ENCODE results near the gene MPZL2. TPM values are rescaled to one million over a fixed set of nuclear protein-coding genes. Genes with fewer than 3 reads are reported as not detected.

MPZL2 gene
- polyA plus RNA-seq (2013): 6.3 TPM

DNA sequence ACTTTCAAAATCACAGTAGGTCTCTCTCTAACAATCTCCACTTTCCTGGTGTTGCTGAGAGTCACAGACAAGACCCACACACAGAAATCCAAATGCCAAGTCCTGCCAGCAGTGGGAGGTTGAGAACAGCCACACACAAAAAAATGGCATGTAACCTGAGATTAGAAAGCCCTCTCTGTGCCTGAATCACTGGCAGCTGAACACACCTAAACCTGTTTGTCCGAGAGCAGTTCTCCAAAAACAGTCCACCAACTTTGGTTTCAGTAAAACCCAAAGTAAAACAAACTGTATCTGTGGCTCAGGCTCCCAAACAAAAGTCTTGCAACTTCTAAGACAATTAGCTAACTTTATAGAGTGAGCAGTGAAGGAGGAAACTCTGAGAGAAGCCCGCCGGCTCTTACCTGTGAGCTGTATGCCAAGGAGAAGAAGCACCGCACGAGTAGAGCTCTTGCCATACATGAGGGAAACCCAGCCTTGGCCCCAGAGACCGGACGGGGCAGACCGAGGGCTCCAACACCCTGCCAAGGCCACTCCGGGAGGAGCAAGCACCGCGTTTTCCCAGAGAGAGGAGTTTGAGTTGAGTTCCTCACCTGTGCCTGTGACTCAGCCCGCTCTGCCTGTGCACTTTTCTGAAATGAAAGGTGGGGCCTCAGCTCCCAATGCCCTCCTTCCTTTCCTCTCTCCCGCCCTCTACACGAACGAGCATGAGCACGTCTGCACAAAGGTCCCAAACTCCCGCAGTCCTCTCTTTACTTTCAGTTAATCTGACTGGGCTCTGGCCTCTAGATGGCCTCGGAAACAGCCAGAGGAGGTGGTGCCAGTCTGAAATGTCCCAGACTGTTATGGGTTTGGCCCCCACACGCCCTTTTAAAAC is at the start of gene MPZL2:
TSS of gene MPZL2 (minus strand) at position 603 of the 874 bp plus-strand sequence. CDS start at position 459, 144 bp downstream.
- peak in 2 of 3 donors; percentile 19 to 31 for DNase-seq
- Histone ChIP-seq H3K4me1 (ENCODE audit: control extremely low read depth in 1 of 4, control insufficient read depth in 4 of 4, insufficient read depth in 4 of 4, low read length in 3 of 4) (peaks cover 5 to 24% (median 16%) of the 10 kb centered on the region in 4 experiments), H3K4me3 (ENCODE audit: control insufficient read depth in 1 of 7, extremely low read depth in 1 of 7, insufficient read depth in 4 of 7, low read depth in 2 of 7, low read length in 6 of 7) (peak within 1 kb of the TSS; percentile 3 to 81 (median 65)), H3K27me3 (replicated peaks in 2 of 5; ENCODE audit: control insufficient read depth in 4 of 5, insufficient read depth in 5 of 5, low read length in 4 of 5) (no peaks in the 10 kb centered on the region), H3K27ac (ENCODE audit: insufficient read depth in 1 of 2, low read depth in 1 of 2, low read length in 2 of 2, poor library complexity in 1 of 2, severe bottlenecking in 2 of 2) (no peak within 1 kb of the TSS), H3K36me3 (ENCODE audit: control insufficient read depth in 4 of 4, insufficient read depth in 4 of 4, low read length in 3 of 4) (no peaks in the 10 kb centered on the region), H3K9me3 (ENCODE audit: control extremely low read depth in 1 of 5, control insufficient read depth in 4 of 5, insufficient read depth in 2 of 5, low read depth in 1 of 5, low read length in 4 of 5) (peaks cover 0 to 2% (median 0%) of the 10 kb centered on the region in 5 experiments)
- POLR2A ChIA-PET: interaction anchor here (0.6 to 0.7 kb wide), 2 partner anchors 45 to 774 kb away, joined by 3 read pairs; no protein-coding TSS in a partner anchor
- CTCF ChIA-PET: interaction anchor here (0.7 to 3.5 kb wide), 11 partner anchors 10 to 65 kb away, joined by 3 to 21 read pairs (median 4); partner anchors contain the start of gene MPZL3
- 2% methylated on average over 15 of the region's 19 CpGs for WGBS (ENCODE audit: insufficient coverage)

DNA sequence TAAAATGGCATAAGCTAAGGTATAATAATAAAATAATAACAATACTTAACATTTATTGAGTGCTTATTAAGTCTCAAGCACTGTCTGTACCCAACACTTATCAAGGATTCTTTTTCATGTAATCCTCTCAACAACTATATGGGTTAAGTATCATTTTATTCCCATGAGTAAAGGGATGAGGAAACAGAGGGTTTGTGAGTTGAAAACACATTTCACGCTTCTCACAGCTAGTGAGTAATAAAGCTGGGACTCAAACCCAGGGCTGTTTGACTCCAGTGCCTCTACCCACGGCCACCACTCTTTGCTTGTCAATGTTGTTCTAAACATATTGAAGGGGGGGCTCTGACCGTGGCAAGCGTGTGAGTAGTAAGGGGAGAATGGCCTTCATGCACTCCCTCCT is 49.1 kb upstream of the MPZL2 start:
- POLR2A ChIA-PET: no interaction called here
- CTCF ChIA-PET: interaction anchor here (0.7 to 1.4 kb wide), 3 partner anchors 40 to 187 kb away, joined by 3 read pairs; no protein-coding TSS in a partner anchor

DNA sequence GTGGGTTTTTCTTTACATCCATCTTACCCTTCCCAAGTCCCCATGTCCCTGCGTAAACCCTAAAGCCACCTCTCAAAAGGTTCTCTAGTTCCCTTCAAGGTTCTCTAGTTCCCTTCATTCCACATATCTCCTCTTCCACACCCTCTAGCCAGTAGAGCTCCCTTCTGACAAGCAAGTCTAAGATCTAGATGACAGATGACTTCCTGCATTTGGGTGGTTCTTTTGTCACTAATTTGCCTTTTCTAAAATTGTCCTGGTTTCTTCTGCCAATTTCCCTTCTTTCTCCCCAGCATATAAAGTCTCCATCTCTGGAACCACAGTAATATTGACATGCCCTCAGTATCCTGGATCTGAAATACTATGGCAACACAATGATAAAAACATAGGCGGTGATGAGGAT is 48.2 kb upstream of the MPZL2 start:
- no peaks in the 10 kb centered on the region for H3K36me3 ChIP-seq (ENCODE audit: control insufficient read depth in 4 of 4, insufficient read depth in 4 of 4, low read length in 3 of 4)
- no peaks in the 10 kb centered on the region for H3K27me3 ChIP-seq (replicated peaks in 2 of 5; ENCODE audit: control insufficient read depth in 4 of 5, insufficient read depth in 5 of 5, low read length in 4 of 5)
- no peak for DNase-seq
- ChIA-PET POLR2A (no interaction called here), CTCF (interaction anchor here (0.6 to 1.2 kb wide), 3 partner anchors 35 to 1318 kb away, joined by 3 to 4 read pairs (median 3); no protein-coding TSS in a partner anchor)
- no peaks in the 10 kb centered on the region for H3K9me3 ChIP-seq (ENCODE audit: control extremely low read depth in 1 of 5, control insufficient read depth in 4 of 5, insufficient read depth in 2 of 5, low read depth in 1 of 5, low read length in 4 of 5)
- 100% methylated on average over 2 of the region's 2 CpGs for whole genome bisulfite sequencing (ENCODE audit: insufficient coverage)
- peaks cover 5 to 61% (median 27%) of the 10 kb centered on the region in 4 experiments for H3K4me1 ChIP-seq (ENCODE audit: control extremely low read depth in 1 of 4, control insufficient read depth in 4 of 4, insufficient read depth in 4 of 4, low read length in 3 of 4)
- H3K4me3 ChIP-seq (ENCODE audit: control insufficient read depth in 1 of 7, extremely low read depth in 1 of 7, insufficient read depth in 4 of 7, low read depth in 2 of 7, low read length in 6 of 7): no peak overlapping the region
- H3K27ac ChIP-seq (ENCODE audit: insufficient read depth in 1 of 2, low read depth in 1 of 2, low read length in 2 of 2, poor library complexity in 1 of 2, severe bottlenecking in 2 of 2): no peak overlapping the region

More for the DNA sequence above, 49.1 kb upstream of the MPZL2 start:
- WGBS (ENCODE audit: insufficient coverage): 90% methylated on average over 1 of the region's 4 CpGs
- Histone ChIP-seq H3K36me3 (ENCODE audit: control insufficient read depth in 4 of 4, insufficient read depth in 4 of 4, low read length in 3 of 4) (no peaks in the 10 kb centered on the region), H3K4me1 (ENCODE audit: control extremely low read depth in 1 of 4, control insufficient read depth in 4 of 4, insufficient read depth in 4 of 4, low read length in 3 of 4) (peaks cover 7 to 66% (median 31%) of the 10 kb centered on the region in 4 experiments), H3K27ac (ENCODE audit: insufficient read depth in 1 of 2, low read depth in 1 of 2, low read length in 2 of 2, poor library complexity in 1 of 2, severe bottlenecking in 2 of 2) (no peak overlapping the region), H3K9me3 (ENCODE audit: control extremely low read depth in 1 of 5, control insufficient read depth in 4 of 5, insufficient read depth in 2 of 5, low read depth in 1 of 5, low read length in 4 of 5) (no peaks in the 10 kb centered on the region), H3K4me3 (ENCODE audit: control insufficient read depth in 1 of 7, extremely low read depth in 1 of 7, insufficient read depth in 4 of 7, low read depth in 2 of 7, low read length in 6 of 7) (no peak overlapping the region), H3K27me3 (replicated peaks in 2 of 5; ENCODE audit: control insufficient read depth in 4 of 5, insufficient read depth in 5 of 5, low read length in 4 of 5) (no peaks in the 10 kb centered on the region)
- DNase-seq: no peak

DNA sequence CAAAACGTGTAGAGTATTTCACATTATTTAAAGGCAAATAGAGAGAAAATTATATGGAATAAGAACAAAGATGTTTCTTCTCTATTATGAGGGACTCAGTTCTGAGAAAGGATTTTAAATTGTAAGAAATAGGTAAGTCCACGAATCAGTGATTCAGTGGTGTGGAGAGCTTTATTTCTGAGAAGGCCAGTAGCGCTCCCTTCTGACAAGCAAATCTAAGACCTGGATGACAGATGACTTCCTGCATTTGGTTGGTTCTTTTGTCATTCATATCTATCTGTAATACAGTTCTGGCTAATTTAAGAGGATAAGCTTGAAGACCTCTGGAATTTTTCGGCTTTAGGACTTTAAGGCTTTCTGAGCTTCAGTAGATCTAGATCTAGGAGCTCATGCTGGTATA is 47.4 kb upstream of the MPZL2 start:
- no peaks in the 10 kb centered on the region for H3K9me3 ChIP-seq (ENCODE audit: control extremely low read depth in 1 of 5, control insufficient read depth in 4 of 5, insufficient read depth in 2 of 5, low read depth in 1 of 5, low read length in 4 of 5)
- CTCF ChIA-PET: interaction anchor here (1.1 to 1.2 kb wide), 2 partner anchors 36 to 42 kb away, joined by 3 read pairs; no protein-coding TSS in a partner anchor
- no peaks in the 10 kb centered on the region for H3K36me3 ChIP-seq (ENCODE audit: control insufficient read depth in 4 of 4, insufficient read depth in 4 of 4, low read length in 3 of 4)
- no peaks in the 10 kb centered on the region for H3K27me3 ChIP-seq (replicated peaks in 2 of 5; ENCODE audit: control insufficient read depth in 4 of 5, insufficient read depth in 5 of 5, low read length in 4 of 5)
- no peak overlapping the region for H3K4me3 ChIP-seq (ENCODE audit: control insufficient read depth in 1 of 7, extremely low read depth in 1 of 7, insufficient read depth in 4 of 7, low read depth in 2 of 7, low read length in 6 of 7)
- POLR2A ChIA-PET: no interaction called here
- DNase-seq: no peak
- H3K27ac ChIP-seq (ENCODE audit: insufficient read depth in 1 of 2, low read depth in 1 of 2, low read length in 2 of 2, poor library complexity in 1 of 2, severe bottlenecking in 2 of 2): no peak overlapping the region
- WGBS (ENCODE audit: insufficient coverage): 71% methylated on average over 2 of the region's 4 CpGs
- H3K4me1 ChIP-seq (ENCODE audit: control extremely low read depth in 1 of 4, control insufficient read depth in 4 of 4, insufficient read depth in 4 of 4, low read length in 3 of 4): peaks cover 0 to 61% (median 22%) of the 10 kb centered on the region in 4 experiments

DNA sequence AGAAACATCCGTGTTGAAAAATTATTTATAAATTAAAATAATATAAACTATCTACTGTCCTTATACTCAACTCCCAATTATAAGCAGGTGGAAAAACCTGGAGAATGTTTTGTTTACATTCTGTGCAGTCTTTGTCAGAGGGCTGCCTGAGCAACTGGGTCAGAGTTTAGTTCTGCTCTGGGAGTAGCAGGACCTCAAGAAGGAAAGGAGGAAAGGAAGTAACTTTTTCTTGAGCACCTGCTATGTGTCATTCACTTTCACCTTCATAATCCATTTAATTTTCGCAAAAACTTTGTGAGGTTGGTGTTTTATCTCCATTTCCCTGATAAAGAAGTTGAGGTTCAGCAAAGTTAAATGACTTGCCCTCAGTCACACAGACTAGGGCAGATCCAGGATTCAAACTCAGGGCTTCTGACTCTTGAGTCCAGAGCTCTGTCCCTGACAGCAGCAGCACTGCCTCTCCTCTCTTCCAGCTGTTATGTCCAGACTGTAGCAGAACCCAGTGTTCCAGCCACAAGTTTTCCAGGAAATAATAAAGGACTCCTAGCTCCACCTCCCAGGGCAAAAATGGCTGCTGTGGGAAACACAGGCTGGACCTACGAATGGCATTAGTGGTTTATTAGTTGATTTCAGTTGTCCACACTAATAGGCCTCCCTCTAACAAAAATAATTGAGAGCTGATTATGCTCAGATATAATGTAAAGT is 46.8 kb upstream of the MPZL2 start:
- CTCF ChIA-PET: interaction anchor here (1.1 to 1.2 kb wide), 3 partner anchors 36 to 42 kb away, joined by 3 read pairs; no protein-coding TSS in a partner anchor
- Histone ChIP-seq H3K27ac (ENCODE audit: insufficient read depth in 1 of 2, low read depth in 1 of 2, low read length in 2 of 2, poor library complexity in 1 of 2, severe bottlenecking in 2 of 2) (no peak overlapping the region), H3K4me1 (ENCODE audit: control extremely low read depth in 1 of 4, control insufficient read depth in 4 of 4, insufficient read depth in 4 of 4, low read length in 3 of 4) (peaks cover 0 to 56% (median 16%) of the 10 kb centered on the region in 4 experiments)

DNA sequence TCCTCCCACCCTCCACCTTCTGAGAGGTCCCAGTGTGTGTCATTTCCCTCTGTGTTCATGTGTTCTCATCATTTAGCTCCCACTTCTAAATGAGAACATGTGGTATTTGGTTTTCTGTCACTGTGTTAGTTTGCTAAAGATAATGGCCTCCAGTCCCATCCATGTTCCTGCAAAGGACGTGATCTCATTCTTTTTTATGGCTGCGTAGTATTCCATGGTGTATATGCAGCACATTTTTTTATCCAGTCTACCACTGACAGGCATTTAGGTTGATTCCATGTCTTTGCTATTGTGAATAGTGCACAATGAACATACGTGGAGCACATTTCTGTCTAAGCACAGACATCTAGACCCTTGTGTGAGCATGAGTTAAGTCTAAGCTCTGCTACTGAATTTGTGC is 46.2 kb upstream of the MPZL2 start:
- Histone ChIP-seq H3K4me3 (ENCODE audit: control insufficient read depth in 1 of 7, extremely low read depth in 1 of 7, insufficient read depth in 4 of 7, low read depth in 2 of 7, low read length in 6 of 7) (no peak overlapping the region), H3K36me3 (ENCODE audit: control insufficient read depth in 4 of 4, insufficient read depth in 4 of 4, low read length in 3 of 4) (no peaks in the 10 kb centered on the region), H3K9me3 (ENCODE audit: control extremely low read depth in 1 of 5, control insufficient read depth in 4 of 5, insufficient read depth in 2 of 5, low read depth in 1 of 5, low read length in 4 of 5) (no peaks in the 10 kb centered on the region), H3K27me3 (replicated peaks in 2 of 5; ENCODE audit: control insufficient read depth in 4 of 5, insufficient read depth in 5 of 5, low read length in 4 of 5) (no peaks in the 10 kb centered on the region), H3K27ac (ENCODE audit: insufficient read depth in 1 of 2, low read depth in 1 of 2, low read length in 2 of 2, poor library complexity in 1 of 2, severe bottlenecking in 2 of 2) (no peak overlapping the region), H3K4me1 (ENCODE audit: control extremely low read depth in 1 of 4, control insufficient read depth in 4 of 4, insufficient read depth in 4 of 4, low read length in 3 of 4) (peaks cover 0 to 52% (median 12%) of the 10 kb centered on the region in 4 experiments)
- ChIA-PET POLR2A (no interaction called here), CTCF (interaction anchor here (1.1 to 2.2 kb wide), 2 partner anchors 38 to 111 kb away, joined by 3 to 8 read pairs; no protein-coding TSS in a partner anchor)
- no CpG with 5 or more reads among the region's 3 CpGs for WGBS (ENCODE audit: insufficient coverage)
- no peak for DNase-seq

More for the DNA sequence above, 46.8 kb upstream of the MPZL2 start:
- H3K36me3 ChIP-seq (ENCODE audit: control insufficient read depth in 4 of 4, insufficient read depth in 4 of 4, low read length in 3 of 4): no peaks in the 10 kb centered on the region
- H3K27me3 ChIP-seq (replicated peaks in 2 of 5; ENCODE audit: control insufficient read depth in 4 of 5, insufficient read depth in 5 of 5, low read length in 4 of 5): no peaks in the 10 kb centered on the region
- POLR2A ChIA-PET: no interaction called here
- no peaks in the 10 kb centered on the region for H3K9me3 ChIP-seq (ENCODE audit: control extremely low read depth in 1 of 5, control insufficient read depth in 4 of 5, insufficient read depth in 2 of 5, low read depth in 1 of 5, low read length in 4 of 5)
- H3K4me3 ChIP-seq (ENCODE audit: control insufficient read depth in 1 of 7, extremely low read depth in 1 of 7, insufficient read depth in 4 of 7, low read depth in 2 of 7, low read length in 6 of 7): no peak overlapping the region
- no peak for DNase-seq
- WGBS (ENCODE audit: insufficient coverage): no CpG with 5 or more reads among the region's 3 CpGs

Measured in common myeloid progenitor, CD34-positive (primary cell).